Stimulated activated CD4-positive, alpha-beta T cell treated with anti-CD3 and anti-CD28 coated beads, Interleukin-1b, Interleukin-23, amount 100 ng/mL, for 4 hours (primary cell): Measurements from ENCODE around the gene TIMM23B.
A peak's percentile ranks its signal among the peaks of the same experiment; 100 is the strongest.
"Not testable (repeated sequence)": the region's sequence is repeated elsewhere in the genome, so short reads cannot be mapped to it uniquely, and the experiment has no call there.

ENCODE experiments used
- DNase-seq, 2 donors: peaks; one replicate each; pipeline ENCODE4 v3.0.0-alpha.2; 2020; ENCODE audit warnings: low read depth in 2 of 2

Gene TIMM23B, protein sequence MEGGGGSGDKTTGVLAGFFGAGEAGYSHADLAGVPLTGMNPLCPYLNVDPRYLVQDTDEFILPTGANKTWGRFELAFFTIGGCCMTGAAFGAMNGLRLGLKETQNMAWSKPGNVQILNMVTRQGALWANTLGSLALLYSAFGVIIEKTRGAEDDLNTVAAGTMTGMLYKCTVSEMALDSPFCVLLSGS

DNA sequence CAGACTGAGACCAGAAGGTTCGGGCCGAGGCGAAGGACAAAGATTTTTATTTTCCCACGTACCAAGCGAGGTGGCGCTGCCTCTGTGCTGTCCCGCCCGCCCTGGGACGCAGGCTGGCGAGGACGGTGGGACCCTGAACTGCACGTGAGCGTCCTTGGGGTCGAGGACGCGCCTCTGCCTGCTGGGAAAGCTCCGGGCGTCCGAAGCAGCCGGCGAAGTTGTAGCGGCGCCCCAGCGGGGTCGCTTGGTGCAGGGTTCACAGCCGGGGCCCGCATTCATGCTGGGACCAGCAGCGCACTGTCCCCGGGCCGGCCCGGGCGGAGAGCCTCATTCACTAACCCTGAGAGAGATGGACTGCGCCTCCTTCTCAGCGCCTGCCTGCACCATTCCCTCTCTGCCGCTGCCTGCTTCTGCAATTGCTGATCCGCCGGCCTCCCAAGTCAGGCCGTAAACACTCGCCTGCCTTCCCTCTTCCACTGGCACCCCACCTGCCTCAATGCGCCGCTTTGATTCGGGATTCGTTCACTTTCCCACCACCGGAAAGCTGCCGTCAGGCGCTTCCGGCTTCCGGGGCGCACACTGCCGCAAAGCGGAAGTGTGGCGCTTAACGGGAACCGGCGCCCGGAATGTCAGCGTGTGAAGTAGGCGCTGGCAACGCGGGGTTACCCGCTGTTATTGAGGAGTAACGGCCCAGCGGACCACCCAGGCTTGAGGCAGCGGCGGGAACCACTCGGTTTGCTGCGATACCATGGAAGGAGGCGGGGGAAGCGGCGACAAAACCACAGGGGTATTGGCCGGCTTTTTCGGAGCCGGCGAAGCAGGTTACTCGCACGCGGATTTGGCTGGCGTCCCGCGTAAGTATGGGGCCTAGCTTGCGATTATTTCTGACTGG, at the start of gene TIMM23B, which contains the start of gene PARG:
TSS of gene TIMM23B (plus strand) at position 607 of the 892 bp plus-strand sequence. CDS start at position 749, 142 bp downstream.
TSS of gene PARG (minus strand) at position 581 of the 892 bp plus-strand sequence. CDS start at position 279, 302 bp downstream.
- DNase-seq, result peak; percentile 62 to 69

DNA sequence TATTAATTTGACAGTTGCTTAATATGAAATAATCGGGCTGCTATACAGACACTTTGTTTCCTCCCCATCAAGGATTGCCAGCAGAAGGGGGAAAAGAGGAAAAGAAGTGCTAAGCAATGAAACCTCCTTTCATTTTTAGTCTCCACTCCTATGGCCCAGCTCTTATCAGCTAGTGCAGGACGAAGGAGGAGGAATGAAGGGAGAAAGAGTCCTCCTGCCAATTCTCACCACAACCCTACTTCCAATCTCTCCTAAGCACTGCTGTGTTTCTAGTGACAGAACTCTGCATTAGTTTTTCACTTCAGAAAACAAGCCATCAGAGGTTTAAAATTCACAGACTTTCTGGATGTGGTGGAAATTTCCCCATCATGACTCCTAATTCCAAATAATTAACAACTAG, 41.9 kb upstream of the TIMM23B start:
- not testable (repeated sequence) for DNase-seq

DNA sequence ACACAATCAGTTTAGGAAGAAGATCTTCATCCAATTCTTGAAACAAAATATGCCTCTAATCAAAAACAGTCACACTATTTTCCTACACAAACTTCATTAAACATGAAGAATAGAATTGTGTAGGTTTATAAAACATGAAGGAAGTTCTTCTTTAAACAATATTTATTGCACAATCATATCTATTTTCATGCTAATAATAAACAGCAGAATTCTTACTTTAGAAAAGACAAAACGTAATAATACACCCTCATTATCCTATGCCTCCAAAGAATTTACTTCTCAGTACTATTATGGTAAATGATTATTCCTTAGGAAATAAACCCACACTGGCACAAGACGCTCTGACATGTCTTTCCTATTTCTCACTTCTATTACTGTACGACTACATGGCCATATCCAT, 41.4 kb upstream of the TIMM23B start:
- DNase-seq, result not testable (repeated sequence)

DNA sequence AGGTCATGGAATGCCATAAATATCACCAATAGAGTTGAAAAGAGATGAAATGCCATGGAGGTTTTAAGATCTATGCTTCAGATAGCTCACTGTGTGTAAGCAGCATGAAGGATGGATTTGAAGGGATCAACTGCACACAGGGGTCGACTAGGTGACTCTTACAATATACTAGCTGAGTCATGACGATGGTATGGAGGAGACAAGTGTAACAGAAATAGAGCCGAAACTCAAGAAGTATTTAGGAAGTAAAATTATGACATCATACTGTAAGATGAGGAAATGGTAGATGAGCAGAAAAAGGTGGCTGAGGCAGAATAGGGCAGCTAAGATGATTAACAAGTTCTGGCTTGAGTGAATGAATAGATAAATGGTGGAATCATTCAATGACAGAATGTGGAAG, 38.0 kb upstream of the TIMM23B start:
- not testable (repeated sequence) for DNase-seq

DNA sequence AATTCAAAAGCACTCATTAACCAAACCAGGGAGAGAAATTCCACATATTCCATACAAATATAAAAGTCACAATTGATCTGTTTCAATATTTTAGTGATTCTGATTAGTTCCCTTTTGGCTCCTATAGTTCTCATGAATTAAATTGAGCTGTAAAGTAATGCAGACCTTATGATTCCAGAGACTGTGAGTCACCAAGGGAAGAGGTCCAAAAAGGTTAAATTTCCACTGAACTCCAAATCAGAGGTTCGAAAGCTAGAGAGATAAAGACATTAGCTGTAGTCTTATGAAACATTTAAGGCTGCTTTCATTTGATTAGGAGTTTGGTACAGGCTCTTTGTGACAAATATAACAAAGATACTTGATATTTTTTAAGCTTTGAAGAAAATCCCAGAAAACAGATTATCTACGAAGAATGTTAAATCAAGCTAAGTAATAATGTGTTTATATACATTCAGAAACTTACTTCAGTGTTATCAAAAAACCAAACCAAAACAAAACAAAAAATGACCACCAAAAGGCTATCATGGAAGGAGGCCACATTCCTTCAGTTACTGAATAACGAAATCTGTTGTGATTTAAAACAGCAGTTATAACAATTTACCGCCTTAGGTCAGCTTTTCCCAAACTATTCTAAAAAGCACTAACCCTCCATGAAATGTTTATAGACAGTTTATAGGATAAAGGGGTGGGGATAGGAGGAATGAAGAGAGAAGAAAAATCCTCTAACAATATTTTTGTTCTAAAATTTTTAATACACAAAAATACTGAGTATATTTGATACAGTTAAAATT, 33.4 kb upstream of the TIMM23B start:
- DNase-seq, result not testable (repeated sequence)

DNA sequence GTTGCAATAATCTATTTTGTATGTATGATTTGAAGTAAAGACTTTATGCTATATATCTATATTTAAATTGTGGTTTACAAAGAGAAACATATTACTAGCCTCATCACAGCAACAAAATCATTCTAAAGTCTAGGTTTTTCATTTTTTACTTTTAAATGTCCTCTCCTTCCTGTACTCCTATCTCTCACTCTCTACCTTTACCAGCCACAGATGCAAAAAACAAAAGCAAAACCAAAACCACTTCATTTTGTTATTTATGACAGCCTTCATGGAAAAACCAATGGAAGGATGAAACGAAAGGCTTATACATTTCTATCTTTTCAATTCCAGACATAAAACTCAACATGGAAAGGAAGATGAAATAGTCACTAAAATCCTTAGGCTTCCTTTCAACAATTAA, 31.6 kb upstream of the TIMM23B start:
- DNase-seq, result not testable (repeated sequence)

DNA sequence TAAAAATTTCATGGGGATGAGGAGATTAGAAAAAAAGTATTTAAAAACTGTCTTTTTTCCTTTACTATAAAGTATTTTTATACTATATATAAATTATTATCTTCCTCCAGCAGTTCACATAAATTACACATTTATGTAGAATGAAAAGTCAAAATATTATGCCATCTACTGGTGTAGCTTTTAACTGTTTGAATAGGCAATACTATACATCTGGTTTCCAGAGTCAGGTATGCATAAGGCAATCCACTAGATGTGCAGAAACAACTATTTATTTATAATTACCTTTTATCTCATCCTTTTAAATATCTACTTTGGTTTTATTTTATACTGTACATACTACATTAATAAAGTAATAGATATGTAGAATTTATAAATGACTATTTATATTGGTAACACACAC, 25.4 kb upstream of the TIMM23B start:
- not testable (repeated sequence) for DNase-seq

DNA sequence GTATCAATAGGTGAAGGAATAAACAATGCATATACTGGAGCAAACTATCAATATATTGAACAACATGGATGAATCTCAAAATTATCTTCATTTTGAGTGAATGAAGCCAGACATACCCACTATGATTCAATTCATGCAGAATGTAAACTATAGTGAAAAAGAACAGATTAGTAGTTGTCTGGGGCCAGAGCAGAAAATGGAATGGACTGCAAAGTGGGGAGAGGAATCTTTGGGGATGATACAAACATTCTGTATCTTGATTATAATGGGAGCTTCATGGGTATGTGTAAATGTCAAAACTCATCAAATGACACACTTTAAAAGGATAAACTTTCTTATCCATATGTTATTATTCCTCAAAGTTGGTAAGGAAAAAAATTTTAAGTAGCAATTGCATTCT, 23.9 kb upstream of the TIMM23B start:
- DNase-seq, result not testable (repeated sequence)

DNA sequence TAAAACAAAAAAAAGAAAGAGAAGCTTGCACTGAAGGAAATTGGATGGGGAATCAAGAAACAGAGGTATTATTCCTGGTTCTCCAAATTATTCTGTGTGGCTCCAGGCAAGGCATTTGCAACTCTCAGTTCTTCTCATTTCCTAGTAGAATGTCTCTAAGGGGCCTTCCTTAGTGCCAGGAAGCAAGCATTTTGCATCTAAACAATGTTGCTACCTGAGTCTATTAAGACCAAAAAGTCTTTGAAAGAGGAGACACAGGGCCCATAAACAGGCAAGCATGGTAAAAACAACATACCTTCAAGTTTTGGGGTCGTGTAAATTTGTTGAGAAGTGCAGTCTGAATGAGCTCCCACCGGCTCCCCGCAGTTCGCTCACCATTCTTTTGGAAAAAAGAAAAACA, 19.8 kb upstream of the TIMM23B start:
- not testable (repeated sequence) for DNase-seq

DNA sequence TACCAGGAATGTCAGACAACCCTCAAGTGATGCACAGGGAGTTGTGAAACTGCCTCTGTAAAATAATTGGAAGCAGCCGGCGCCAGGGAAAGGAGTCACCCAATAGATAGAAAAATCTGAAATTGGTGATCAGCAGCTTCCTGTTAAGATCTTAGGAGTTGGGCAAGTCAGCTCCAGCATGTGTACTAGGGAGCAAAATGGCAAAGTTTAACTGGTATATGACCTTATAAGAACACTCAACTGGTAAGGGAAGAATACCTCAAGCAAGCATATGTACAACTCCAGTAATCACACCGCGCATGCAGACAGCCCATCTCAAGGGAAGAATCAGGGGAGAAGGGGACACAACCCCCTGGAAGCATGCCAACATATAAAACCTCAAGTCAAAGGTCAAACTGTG, 18.3 kb upstream of the TIMM23B start:
- not testable (repeated sequence) for DNase-seq

DNA sequence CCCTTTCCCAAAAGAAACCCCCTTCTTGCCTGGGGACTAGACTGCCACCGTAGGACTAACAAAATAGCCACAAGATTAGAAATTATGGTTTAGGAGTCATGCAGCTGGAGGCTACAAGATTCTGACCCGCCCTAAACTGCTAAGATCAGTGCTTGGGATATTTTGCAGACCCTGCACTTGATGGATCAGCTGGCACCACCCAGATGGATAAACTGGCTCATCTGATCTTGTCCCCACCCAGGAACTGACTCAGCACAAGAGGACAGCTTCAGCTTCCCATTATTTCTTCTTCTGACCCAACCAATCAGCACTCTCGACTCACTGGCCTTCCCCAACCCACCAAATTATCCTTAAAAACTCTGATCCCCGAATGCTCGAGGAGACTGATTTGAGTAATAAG, 10.6 kb upstream of the TIMM23B start:
- DNase-seq, result not testable (repeated sequence)

DNA sequence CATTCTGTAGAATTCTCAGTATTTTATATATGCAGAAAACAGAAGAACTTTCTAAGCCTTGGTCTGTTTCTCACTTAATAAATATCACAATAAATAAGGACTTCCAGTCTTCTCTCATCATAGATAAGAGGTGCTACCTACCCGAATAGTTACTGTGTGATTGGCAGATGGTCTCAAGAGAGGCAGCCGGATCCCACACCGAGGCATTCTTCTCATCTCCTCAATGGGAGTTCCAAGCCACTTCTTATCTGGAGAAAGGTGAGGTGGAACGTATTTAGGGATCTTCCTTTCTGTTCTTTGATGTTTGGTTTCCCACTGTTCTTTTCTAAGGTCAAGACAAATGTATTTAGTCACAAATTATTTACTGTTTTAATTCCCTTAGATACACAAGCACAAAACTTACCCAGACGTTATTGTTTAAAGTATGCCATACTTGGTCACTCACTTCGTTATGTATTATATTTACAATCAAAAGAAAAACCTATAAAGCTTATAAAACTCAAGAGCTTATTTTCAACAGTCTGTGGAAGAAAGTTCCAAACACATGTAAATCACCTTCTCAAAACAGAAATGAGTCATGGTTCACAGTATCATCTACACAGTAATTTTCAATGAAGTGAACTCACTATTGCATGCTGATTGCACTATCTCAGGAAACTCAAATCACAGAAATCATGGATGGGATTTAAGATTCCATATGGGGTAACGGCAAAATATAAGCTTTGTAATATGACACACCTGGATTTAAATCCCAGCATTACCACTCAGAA, 9.7 kb upstream of the TIMM23B start:
- DNase-seq, result not testable (repeated sequence)

DNA sequence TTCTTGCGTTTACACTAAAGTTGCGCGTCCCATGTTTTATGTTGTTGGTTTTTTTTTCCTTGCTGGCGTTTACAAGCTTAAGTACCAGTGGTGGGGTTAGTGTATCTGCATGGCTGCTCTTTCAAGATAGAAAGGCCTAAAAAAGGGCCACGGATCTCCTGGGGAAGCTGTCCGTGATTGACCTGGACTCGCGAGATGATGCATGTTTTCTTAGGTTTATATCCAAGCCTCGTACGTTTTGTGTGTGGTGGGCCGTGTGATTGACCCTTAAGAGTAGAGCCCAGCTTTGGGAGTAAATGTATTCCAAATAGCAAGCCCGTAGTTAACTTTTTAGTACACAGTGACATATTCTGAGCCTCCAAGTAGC, 469 bp downstream of the TIMM23B start:
- DNase-seq, result not testable (repeated sequence)

DNA sequence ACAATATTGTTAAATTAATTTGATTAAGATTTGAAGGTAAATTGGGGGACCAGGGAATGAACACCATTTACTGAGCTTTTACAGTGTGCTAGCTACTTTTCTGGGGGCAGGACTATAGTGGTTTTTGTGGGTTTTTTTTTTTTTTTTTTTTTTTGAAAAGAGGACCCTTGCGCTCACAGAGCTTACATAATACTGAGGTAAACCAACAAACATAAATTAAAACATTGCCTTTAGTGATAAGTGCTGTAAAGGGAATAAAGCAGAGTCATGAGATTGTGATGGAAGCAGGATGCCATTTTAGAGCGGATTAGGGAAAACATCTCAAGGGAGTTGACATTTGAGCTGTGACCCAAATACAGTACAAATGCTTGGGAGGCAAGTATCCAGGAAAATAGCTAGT, 1.8 kb downstream of the TIMM23B start:
- not testable (repeated sequence) for DNase-seq

DNA sequence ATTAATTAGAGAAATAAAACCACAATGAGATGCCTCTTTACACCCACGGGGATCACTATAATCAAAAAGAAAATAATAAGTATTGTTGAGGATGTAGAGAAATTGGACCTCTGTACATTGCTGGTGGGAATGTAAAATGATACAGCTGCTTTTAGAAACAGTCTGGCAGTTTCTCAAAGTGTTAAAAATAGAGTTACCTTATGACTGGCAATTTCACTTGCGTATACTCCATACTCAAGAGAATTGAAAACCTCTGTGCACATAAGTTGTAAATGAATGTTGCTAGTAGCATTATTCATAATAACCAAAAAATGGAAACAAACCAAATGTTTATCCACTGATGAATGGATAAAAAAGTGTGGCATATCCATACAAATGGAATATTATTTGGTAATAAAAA, 6.3 kb downstream of the TIMM23B start:
- DNase-seq, result not testable (repeated sequence)

DNA sequence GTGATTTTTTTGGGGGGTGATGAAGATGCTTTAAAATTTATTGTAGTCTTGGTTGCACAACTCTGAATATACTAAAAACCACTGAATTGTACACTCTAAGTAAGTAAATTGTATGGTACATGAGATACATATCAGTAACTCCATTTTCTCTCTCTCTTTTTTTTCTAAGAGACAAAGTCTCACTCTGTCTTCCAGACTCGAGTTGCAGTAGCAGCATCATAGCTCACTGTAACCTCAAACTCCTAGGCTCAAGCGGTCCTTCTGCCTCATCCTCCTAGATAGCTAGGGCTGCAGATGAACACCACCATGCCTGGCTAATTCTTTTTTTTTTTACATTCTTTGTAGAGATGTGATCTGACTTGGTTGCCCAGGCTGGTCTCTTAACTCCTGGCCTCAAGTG, 6.9 kb downstream of the TIMM23B start:
- not testable (repeated sequence) for DNase-seq

DNA sequence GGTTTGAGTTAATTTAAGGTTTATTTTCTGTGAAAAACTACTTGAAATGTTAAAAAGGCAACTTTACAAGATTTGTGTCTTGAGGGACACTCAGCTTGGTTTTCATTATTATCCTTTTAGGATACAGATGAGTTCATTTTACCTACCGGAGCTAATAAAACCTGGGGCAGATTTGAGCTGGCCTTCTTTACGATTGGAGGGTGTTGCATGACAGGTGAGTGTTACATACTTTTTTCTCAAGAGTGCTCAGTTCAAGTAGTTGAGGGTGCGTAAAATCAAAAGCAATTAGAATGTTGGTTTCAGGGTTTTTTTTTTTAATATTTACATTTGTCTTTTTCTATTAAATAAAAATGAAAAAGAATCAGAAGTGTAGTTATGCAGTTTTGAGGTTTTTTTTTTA, 10.2 kb downstream of the TIMM23B start:
- not testable (repeated sequence) for DNase-seq

DNA sequence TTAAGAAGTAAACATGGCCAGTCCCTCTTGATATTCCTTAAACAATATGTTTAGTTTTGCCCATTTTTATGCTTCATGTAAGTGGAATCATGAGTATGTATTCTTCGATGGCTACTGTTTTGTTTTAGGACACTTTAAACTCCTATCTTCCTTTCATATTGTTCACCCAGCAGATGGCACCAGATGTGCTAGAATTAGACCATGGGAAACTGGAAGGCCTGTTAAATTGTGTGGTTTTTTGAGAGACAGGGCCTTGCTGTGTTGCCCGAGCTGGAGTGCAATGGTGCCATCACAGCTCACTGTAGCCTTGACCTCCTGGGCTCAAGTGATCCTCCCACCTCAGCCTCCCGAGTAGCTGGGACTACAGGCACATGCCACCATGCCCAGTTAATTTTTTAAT, 11.3 kb downstream of the TIMM23B start:
- DNase-seq, result not testable (repeated sequence)

DNA sequence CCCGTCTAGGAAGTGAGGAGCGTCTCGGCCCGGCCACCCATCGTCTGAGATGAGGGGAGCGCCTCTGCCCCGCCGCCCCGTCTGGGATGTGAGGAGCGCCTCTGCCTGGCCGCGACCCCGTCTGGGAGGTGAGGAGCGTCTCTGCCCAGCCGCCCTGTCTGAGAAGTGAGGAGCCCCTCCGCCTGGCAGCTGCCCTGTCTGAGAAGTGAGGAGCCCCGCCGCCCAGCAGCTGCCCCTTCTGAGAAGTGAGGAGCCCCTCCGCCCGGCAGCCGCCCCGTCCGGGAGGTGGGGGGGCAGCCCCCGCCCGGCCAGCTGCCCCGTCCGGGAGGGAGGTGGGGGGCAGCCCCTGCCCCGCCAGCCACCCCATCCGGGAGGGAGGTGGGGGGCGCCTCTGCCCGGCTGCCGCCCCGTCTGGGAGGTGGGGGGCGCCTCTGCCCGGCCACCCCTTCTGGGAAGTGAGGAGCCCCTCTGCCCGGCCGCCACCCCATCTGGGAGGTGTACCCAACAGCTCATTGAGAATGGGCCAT, 28.5 kb downstream of the TIMM23B start:
- not testable (repeated sequence) for DNase-seq

DNA sequence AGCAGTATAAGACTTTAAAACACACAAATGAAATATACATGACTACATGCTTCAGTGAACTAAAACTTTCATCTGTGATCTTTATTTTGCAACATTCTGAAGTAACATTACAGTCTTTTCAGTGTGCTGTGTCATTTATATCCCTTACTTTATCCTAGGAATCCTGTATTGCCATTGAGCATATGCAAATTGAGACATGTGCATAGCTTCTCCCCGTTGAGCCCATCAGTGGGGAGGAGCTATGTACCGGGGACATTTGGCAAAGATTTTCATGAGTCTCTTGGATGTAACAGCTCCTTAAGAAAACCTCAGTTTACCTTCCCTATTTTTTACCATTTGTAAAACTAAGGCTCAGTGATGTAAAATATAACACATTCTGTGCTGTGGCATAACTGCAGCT, 29.6 kb downstream of the TIMM23B start:
- DNase-seq, result not testable (repeated sequence)

DNA sequence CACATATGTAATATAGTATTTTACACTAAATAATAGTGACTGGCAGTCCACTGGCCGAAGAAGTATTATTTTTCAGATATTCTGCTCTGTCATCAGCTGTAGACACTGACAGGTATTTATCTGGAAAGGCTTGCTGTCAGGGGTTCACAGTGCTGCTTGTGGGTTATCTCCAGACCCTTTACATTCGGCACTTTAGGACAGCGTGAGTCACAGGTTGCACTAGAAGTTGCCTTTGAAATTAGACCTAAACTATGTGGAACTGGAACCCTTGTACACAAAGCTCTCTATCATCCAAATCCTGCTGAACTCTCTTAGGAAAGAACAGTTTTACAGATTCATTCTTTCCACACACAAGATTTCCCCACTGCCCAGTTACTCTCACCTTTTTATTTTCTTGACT, 30.2 kb downstream of the TIMM23B start:
- not testable (repeated sequence) for DNase-seq
